ENCODE data around the gene TMEM50A.
"Not testable (repeated sequence)": the region's sequence is repeated elsewhere in the genome, so short reads cannot be mapped to it uniquely, and the experiment has no call there.

TMEM50A gene

GRCh38 chr1:25338188-25338981 lies at the start of gene TMEM50A:
TMEM50A (plus strand) TSS chr1:25338334; CDS start chr1:25340487, 2,153 bp downstream.
- peak; percentile 76 for DNase-seq (ENCODE audit: low read depth)

- DNase-seq (ENCODE audit: low read depth): not testable (repeated sequence)
Measured at GRCh38 chr1:25288573-25289101, 49.5 kb upstream of the TMEM50A start.

GRCh38 chr1:25290043-25290442 lies 48.1 kb upstream of the TMEM50A start:
- not testable (repeated sequence) for DNase-seq (ENCODE audit: low read depth)

- not testable (repeated sequence) for DNase-seq (ENCODE audit: low read depth)
Measured at GRCh38 chr1:25293426-25293825, 44.7 kb upstream of the TMEM50A start.

GRCh38 chr1:25294889-25295826 lies 43.0 kb upstream of the TMEM50A start:
- DNase-seq (ENCODE audit: low read depth): not testable (repeated sequence)

GRCh38 chr1:25296501-25296900 lies 41.6 kb upstream of the TMEM50A start:
- DNase-seq (ENCODE audit: low read depth): not testable (repeated sequence)

- not testable (repeated sequence) for DNase-seq (ENCODE audit: low read depth)
Measured at GRCh38 chr1:25300729-25301128, 37.4 kb upstream of the TMEM50A start.

GRCh38 chr1:25302330-25302729 lies 35.8 kb upstream of the TMEM50A start:
- not testable (repeated sequence) for DNase-seq (ENCODE audit: low read depth)

GRCh38 chr1:25304936-25305335 lies 33.2 kb upstream of the TMEM50A start:
- not testable (repeated sequence) for DNase-seq (ENCODE audit: low read depth)

- not testable (repeated sequence) for DNase-seq (ENCODE audit: low read depth)
Measured at GRCh38 chr1:25308168-25308567, 30.0 kb upstream of the TMEM50A start.

- DNase-seq (ENCODE audit: low read depth): not testable (repeated sequence)
Measured at GRCh38 chr1:25309085-25309484, 29.0 kb upstream of the TMEM50A start.

GRCh38 chr1:25309486-25309885 lies 28.6 kb upstream of the TMEM50A start:
- DNase-seq (ENCODE audit: low read depth): not testable (repeated sequence)

GRCh38 chr1:25312806-25313470 lies 25.2 kb upstream of the TMEM50A start:
- DNase-seq (ENCODE audit: low read depth): not testable (repeated sequence)

GRCh38 chr1:25320314-25320938 lies 17.7 kb upstream of the TMEM50A start:
- not testable (repeated sequence) for DNase-seq (ENCODE audit: low read depth)

GRCh38 chr1:25322127-25322526 lies 16.0 kb upstream of the TMEM50A start:
- DNase-seq (ENCODE audit: low read depth): not testable (repeated sequence)

GRCh38 chr1:25324407-25324806 lies 13.7 kb upstream of the TMEM50A start:
- not testable (repeated sequence) for DNase-seq (ENCODE audit: low read depth)

GRCh38 chr1:25327864-25328790 lies 10.0 kb upstream of the TMEM50A start:
- not testable (repeated sequence) for DNase-seq (ENCODE audit: low read depth)

- DNase-seq (ENCODE audit: low read depth): not testable (repeated sequence)
Measured at GRCh38 chr1:25328791-25329185, 9.3 kb upstream of the TMEM50A start.

- DNase-seq (ENCODE audit: low read depth): not testable (repeated sequence)
Measured at GRCh38 chr1:25329336-25329735, 8.8 kb upstream of the TMEM50A start.

- DNase-seq (ENCODE audit: low read depth): not testable (repeated sequence)
Measured at GRCh38 chr1:25329950-25330349, 8.2 kb upstream of the TMEM50A start.
